Right atrium auricular region (tissue), 2 donors: ENCODE results near the gene PRLR. TPM values are rescaled to one million over a fixed set of nuclear protein-coding genes. Genes with fewer than 3 reads are reported as not detected.

Experiments used
- DNase-seq: peaks from one replicate; pipeline ENCODE4 v3.0.0-alpha.2; 2019; ENCODE audit warnings: low spot score
- H3K27ac ChIP-seq, 2 donors: fragments of 200-600 bp; sonication (generic); 1 replicate in 1 of 2; 2 replicates in 1 of 2; pipeline ENCODE4 v1.5.1; 2016 to 2019
- H3K27me3 ChIP-seq, 2 donors: fragments of 200-600 bp; sonication (generic); one replicate each; pipeline versions ENCODE4 v1.5.1 to v1.6.0; 2017 to 2019
- H3K36me3 ChIP-seq: fragments of 200-600 bp; sonication (generic); one replicate; pipeline ENCODE4 v1.5.1; 2016
- H3K4me1 ChIP-seq, 2 donors: fragments of 200-600 bp; sonication (generic); one replicate each; pipeline versions ENCODE4 v1.5.1 to v1.6.0; 2017 to 2019
- H3K4me3 ChIP-seq, 2 donors: fragments of 200-600 bp; sonication (generic); 1 replicate in 1 of 2; 2 replicates in 1 of 2; pipeline ENCODE4 v1.5.1; 2017 to 2019; ENCODE audit warnings: mild to moderate bottlenecking in 1 of 2, moderate library complexity in 1 of 2
- H3K9me3 ChIP-seq, 2 donors: fragments of 200-600 bp; sonication (generic); one replicate each; pipeline ENCODE4 v1.5.1; 2019
- total RNA-seq, 2 donors: library from RNA; depleted of rRNA; stranded (reverse); fragments of >200 nt; gene quantifications; one replicate each; pipeline ENCODE4 v1.1.0, GENCODE V29; 2016
- TF ChIP-seq, protein P1 (sequence below), 2 donors: fragments of 200-600 bp; sonication (generic); IDR thresholded peaks; one replicate each; pipeline ENCODE4 v1.5.1; 2019; ENCODE audit warnings: antibody characterized with exemption in 2 of 2

The PRLR gene
- under 1 TPM; 0.15 to 0.31 TPM for total RNA-seq

DNA sequence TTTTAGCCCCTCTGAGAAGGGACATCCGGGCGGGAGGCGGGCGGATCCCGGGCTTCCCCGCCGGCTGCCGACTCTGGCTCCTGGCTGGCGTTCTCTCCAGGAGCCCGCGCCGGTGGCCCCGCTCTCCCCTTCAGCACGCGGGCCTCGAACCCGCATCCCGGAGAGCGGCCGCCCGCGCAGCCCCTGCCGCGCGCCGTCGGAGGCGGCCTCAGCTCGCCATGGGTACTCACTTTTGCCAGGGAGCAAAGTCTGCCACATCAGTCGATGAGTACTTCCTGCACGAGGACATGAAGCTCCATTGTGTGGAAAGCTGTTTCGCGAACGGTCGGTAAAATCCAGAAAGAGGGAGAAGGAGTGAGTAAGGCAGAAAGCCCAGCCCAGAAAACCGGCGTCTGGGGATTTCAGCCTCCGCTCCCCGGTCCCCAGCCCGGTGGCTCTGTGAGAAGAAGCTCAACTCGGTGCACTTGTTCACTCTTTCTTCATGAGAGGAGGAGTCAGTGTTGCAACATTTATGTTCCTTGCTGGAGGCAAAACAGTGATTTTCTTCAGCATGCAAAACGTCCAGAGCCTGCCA lies at the start of gene PRLR:
PRLR (minus strand) TSS at position 450 of the 574 bp plus-strand sequence. CDS start 140,867 bp downstream, outside the sequence.
- peak within 1 kb of the TSS in 1 of 2 donors; percentile 5 for H3K27ac ChIP-seq
- peak; percentile 66 for DNase-seq
- TF ChIP-seq, protein P1, sequence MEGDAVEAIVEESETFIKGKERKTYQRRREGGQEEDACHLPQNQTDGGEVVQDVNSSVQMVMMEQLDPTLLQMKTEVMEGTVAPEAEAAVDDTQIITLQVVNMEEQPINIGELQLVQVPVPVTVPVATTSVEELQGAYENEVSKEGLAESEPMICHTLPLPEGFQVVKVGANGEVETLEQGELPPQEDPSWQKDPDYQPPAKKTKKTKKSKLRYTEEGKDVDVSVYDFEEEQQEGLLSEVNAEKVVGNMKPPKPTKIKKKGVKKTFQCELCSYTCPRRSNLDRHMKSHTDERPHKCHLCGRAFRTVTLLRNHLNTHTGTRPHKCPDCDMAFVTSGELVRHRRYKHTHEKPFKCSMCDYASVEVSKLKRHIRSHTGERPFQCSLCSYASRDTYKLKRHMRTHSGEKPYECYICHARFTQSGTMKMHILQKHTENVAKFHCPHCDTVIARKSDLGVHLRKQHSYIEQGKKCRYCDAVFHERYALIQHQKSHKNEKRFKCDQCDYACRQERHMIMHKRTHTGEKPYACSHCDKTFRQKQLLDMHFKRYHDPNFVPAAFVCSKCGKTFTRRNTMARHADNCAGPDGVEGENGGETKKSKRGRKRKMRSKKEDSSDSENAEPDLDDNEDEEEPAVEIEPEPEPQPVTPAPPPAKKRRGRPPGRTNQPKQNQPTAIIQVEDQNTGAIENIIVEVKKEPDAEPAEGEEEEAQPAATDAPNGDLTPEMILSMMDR (IDR thresholded peaks at IDR 0.05) = no peak
- no peaks in the 10 kb centered on the region for H3K36me3 ChIP-seq
- H3K4me1 ChIP-seq = peaks cover 0 to 13% of the 10 kb centered on the region in 2 donors
- no peaks in the 10 kb centered on the region for H3K9me3 ChIP-seq
- peak within 1 kb of the TSS; percentile 18 to 47 for H3K4me3 ChIP-seq
- no peaks in the 10 kb centered on the region for H3K27me3 ChIP-seq

DNA sequence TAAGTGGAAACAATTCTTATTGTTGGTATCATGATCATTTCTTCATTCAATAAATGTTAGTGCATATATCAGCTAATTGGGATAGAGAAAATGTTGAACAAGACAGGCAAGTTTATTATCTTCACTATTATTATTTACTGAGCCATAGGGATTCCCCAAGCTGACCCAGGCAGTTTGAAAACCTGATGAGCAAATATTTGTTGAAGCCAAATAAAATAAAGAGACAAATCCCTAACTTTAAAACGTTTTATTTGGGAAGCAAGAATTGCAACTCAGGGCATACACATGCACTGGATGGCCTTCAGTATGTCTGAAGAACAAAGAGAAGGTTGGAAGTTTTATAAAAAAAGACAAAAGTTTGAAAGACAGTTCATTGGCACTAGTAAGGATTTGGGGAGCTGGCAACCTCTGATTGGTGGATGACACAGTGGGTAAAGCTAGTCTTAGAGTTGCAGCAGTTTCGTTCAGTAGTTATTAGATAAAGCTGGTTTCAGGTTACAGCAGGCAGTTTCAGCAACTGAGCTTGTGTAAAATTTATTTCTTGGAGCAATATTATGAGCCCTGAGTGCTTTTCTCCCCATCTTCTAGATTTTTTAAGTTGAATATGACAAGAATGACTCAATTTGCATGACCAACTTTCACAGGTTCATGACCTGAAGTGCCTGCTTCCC lies 44.7 kb upstream of the PRLR start:
- Histone ChIP-seq H3K9me3 (peaks cover 0 to 28% of the 10 kb centered on the region in 2 donors), H3K4me3 (no peak overlapping the region), H3K36me3 (no peaks in the 10 kb centered on the region), H3K4me1 (no peaks in the 10 kb centered on the region), H3K27me3 (no peaks in the 10 kb centered on the region), H3K27ac (no peak overlapping the region)
- DNase-seq = no peak
- TF ChIP-seq, protein P1 (IDR thresholded peaks at IDR 0.05) = no peak

DNA sequence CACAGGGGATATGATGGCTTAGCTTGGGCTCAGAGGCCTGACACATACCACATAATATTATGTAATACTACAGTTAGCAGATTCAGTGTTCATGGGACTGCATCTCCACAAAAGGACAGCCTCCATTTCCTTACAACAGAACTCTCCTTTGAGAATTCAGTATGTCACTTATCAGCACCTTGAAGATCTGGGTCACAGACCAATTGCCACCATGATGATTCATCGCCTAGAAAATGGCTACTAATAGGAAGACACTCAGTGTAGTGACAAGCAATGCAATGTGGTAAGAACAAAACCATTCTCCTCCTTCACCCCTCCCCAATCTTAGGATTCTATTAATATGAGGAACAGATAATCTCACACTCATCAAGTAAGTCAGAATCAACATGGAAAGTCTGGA lies 38.7 kb upstream of the PRLR start:
- Histone ChIP-seq H3K36me3 (no peaks in the 10 kb centered on the region), H3K27ac (no peak overlapping the region), H3K27me3 (no peaks in the 10 kb centered on the region), H3K9me3 (no peaks in the 10 kb centered on the region), H3K4me3 (no peak overlapping the region), H3K4me1 (no peaks in the 10 kb centered on the region)
- TF ChIP-seq, protein P1 (IDR thresholded peaks at IDR 0.05) = no peak
- DNase-seq = no peak

DNA sequence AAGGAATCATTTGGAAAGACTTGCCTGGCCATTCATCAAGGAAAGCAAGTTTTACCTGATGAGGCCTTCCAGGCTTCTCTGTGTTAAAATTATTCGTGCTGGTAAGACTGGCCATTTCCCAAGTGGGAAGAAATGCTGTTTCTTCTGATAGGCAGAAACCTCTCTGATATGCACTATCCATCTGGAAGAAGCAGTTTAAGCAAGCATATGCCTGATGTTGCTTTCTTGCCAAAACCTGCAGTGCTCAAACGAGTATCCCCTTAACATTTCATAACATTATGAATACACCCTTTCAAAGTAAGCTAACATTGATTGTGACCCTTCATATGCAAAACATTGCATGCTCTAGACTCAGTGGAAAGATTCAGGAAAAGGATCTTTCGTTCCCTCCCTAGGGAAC lies 36.0 kb upstream of the PRLR start:
- Histone ChIP-seq H3K27me3 (no peaks in the 10 kb centered on the region), H3K27ac (no peak overlapping the region), H3K4me1 (no peaks in the 10 kb centered on the region), H3K36me3 (no peaks in the 10 kb centered on the region), H3K4me3 (no peak overlapping the region), H3K9me3 (no peaks in the 10 kb centered on the region)
- TF ChIP-seq, protein P1 (IDR thresholded peaks at IDR 0.05) = no peak
- DNase-seq = no peak

DNA sequence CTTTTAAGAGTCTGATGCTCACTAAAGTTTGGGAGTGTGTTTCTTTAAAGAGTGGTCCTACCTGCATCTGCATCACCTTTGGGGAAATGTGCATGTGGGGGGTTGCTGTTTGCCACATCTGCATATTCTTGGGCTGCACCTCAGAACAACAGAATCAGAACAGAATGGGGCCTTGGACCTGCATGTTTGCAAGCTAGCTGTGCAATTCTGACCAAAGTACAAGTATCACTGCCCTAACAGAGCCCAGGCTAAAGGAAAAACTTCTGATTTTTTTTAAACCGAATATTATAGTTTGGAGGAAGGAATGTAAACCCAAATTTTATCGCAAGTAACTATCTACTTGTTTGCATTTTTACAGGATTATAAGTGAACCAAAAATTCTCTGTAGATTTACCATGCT lies 34.2 kb upstream of the PRLR start:
- H3K4me3 ChIP-seq = no peak overlapping the region
- TF ChIP-seq, protein P1 (IDR thresholded peaks at IDR 0.05) = no peak
- no peak for DNase-seq
- H3K27ac ChIP-seq = no peak overlapping the region
- no peaks in the 10 kb centered on the region for H3K36me3 ChIP-seq
- no peaks in the 10 kb centered on the region for H3K9me3 ChIP-seq
- H3K27me3 ChIP-seq = no peaks in the 10 kb centered on the region
- H3K4me1 ChIP-seq = no peaks in the 10 kb centered on the region
